H1 (cell line): ENCODE measurements around the gene PLCB4. TPM values are rescaled to one million over a fixed set of nuclear protein-coding genes. Genes with fewer than 3 reads are reported as not detected.

Experiments
- CTCF ChIA-PET: fragments of 300-600 bp; sonication (Branson Sonifier 250); formaldehyde crosslinking; loops from one replicate; lab custom pipeline; 2021; ENCODE audit not compliant: partially characterized antibody; lab: Charles Lee
- POLR2A ChIA-PET: fragments of 300-600 bp; sonication (Branson Sonifier 250); formaldehyde crosslinking; loops from one replicate; lab custom pipeline; 2021; ENCODE audit warnings: inconsistent platforms; ENCODE audit not compliant: partially characterized antibody; lab: Charles Lee
- DNase-seq, 2 experiments: peaks; one replicate each; pipeline versions ENCODE4 v3.0.0 to v3.0.0-alpha.2; 2010 to 2022; ENCODE audit warnings: low spot score in 2 of 2, low read depth in 1 of 2, mixed read lengths in 1 of 2
- FAIRE-seq: peaks from 2 replicates; lab custom pipeline; 2011; peaks lifted over from hg19 to GRCh38; lab: Jason Lieb, UNC
- H2AFZ ChIP-seq: 2 replicates; pipeline ENCODE4 v1.8.1; 2012; ENCODE audit warnings: low read length, inconsistent platforms
- H2AK5ac ChIP-seq: 2 replicates; pipeline ENCODE4 v1.6.1; 2013; ENCODE audit warnings: low read depth, low read length
- H2BK120ac ChIP-seq: replicated peaks from 2 replicates; pipeline ENCODE3; 2013; ENCODE audit warnings: low read depth, low read length, inconsistent platforms
- H2BK12ac ChIP-seq: 2 replicates; pipeline ENCODE4 v1.6.1; 2013; ENCODE audit warnings: low read depth, low read length
- H2BK15ac ChIP-seq: 2 replicates; pipeline ENCODE4 v1.6.1; 2013; ENCODE audit warnings: low read length
- H2BK20ac ChIP-seq: 2 replicates; pipeline ENCODE4 v1.6.1; 2013; ENCODE audit warnings: low read length
- H2BK5ac ChIP-seq: 2 replicates; pipeline ENCODE4 v1.6.1; 2013; ENCODE audit warnings: low read depth, low read length
- H3K14ac ChIP-seq: 2 replicates; pipeline ENCODE4 v1.6.1; 2013; ENCODE audit warnings: inconsistent platforms; ENCODE audit not compliant: insufficient read length
- H3K18ac ChIP-seq: 2 replicates; pipeline ENCODE4 v1.6.1; 2013; ENCODE audit warnings: low read length; ENCODE audit errors: extremely low read depth
- H3K23ac ChIP-seq: 2 replicates; pipeline ENCODE4 v1.6.1; 2013; ENCODE audit warnings: inconsistent platforms; ENCODE audit not compliant: insufficient read length
- H3K23me2 ChIP-seq: 2 replicates; pipeline ENCODE4 v1.6.1; 2013; ENCODE audit warnings: low read depth, low read length
- H3K27ac ChIP-seq: 2 replicates; pipeline ENCODE4 v1.6.1; 2011; ENCODE audit warnings: low read depth, low read length, inconsistent platforms
- H3K27me3 ChIP-seq, 4 experiments: replicated peaks in 1 of 4; 1 replicate in 1 of 4; 2 replicates in 3 of 4; pipeline versions ENCODE4 v1.6.1 to v1.8.1; 2011 to 2013; ENCODE audit warnings: low read length in 3 of 4, mild to moderate bottlenecking in 3 of 4, inconsistent platforms in 2 of 4, mixed read lengths in 2 of 4, moderate library complexity in 1 of 4; ENCODE audit not compliant: control insufficient read depth in 3 of 4, insufficient read depth in 3 of 4; ENCODE audit errors: extremely low read depth in 1 of 4
- H3K36me3 ChIP-seq, 4 experiments: 2 replicates each; pipeline versions ENCODE4 v1.6.1 to v1.8.1; 2011 to 2013; ENCODE audit warnings: mild to moderate bottlenecking in 4 of 4, low read length in 3 of 4, moderate library complexity in 2 of 4, control low read depth in 1 of 4, inconsistent platforms in 1 of 4; ENCODE audit not compliant: insufficient read depth in 4 of 4, control insufficient read depth in 2 of 4
- H3K4ac ChIP-seq: replicated peaks from 2 replicates; pipeline ENCODE3; 2013; ENCODE audit warnings: low read length, low read depth, mixed read lengths, inconsistent platforms; ENCODE audit not compliant: insufficient read length
- H3K4me1 ChIP-seq, 4 experiments: replicated peaks in 1 of 4; 1 replicate in 1 of 4; 2 replicates in 3 of 4; pipeline versions ENCODE4 v1.6.1 to v1.8.1; 2011 to 2013; ENCODE audit warnings: low read length in 3 of 4, inconsistent platforms in 2 of 4, mixed read lengths in 1 of 4; ENCODE audit not compliant: insufficient read depth in 4 of 4, control insufficient read depth in 3 of 4
- H3K4me2 ChIP-seq, 2 experiments: 2 replicates each; pipeline versions ENCODE4 v1.6.1 to v1.8.1; 2011 to 2013; ENCODE audit warnings: low read depth in 2 of 2, low read length in 2 of 2, control low read depth in 1 of 2, inconsistent platforms in 1 of 2, mild to moderate bottlenecking in 1 of 2; ENCODE audit not compliant: insufficient read depth in 1 of 2
- H3K4me3 ChIP-seq, 4 experiments: fragments of 200-600, 300-600 bp in 1 of 4; sonication (generic), shearing (Covaris generic), sonication (Bioruptor Twin) in 1 of 4; 2 replicates each; pipeline versions ENCODE4 v1.5.1 to v1.8.1; 2011 to 2016; ENCODE audit warnings: low read length in 4 of 4, low read depth in 3 of 4, control low read depth in 2 of 4, inconsistent platforms in 2 of 4, mild to moderate bottlenecking in 2 of 4, mixed read lengths in 1 of 4, moderate library complexity in 1 of 4; ENCODE audit not compliant: insufficient read depth in 2 of 4; ENCODE audit errors: extremely low read depth in 1 of 4
- H3K56ac ChIP-seq: replicated peaks from 2 replicates; pipeline ENCODE3; 2013; ENCODE audit warnings: low read depth, mild to moderate bottlenecking, mixed read lengths, low read length, inconsistent platforms; ENCODE audit not compliant: insufficient read length
- H3K79me1 ChIP-seq: 2 replicates; pipeline ENCODE4 v1.6.1; 2013; ENCODE audit warnings: low read depth, low read length, control low read depth
- H3K79me2 ChIP-seq, 2 experiments: 2 replicates each; pipeline versions ENCODE4 v1.6.1 to v1.8.1; 2012 to 2013; ENCODE audit warnings: low read length in 2 of 2, mild to moderate bottlenecking in 2 of 2, inconsistent platforms in 1 of 2; ENCODE audit not compliant: insufficient read depth in 2 of 2, control insufficient read depth in 1 of 2
- H3K9ac ChIP-seq, 4 experiments: replicated peaks in 1 of 4; 1 replicate in 1 of 4; 2 replicates in 3 of 4; pipeline versions ENCODE4 v1.6.1 to v1.8.1; 2011 to 2013; ENCODE audit warnings: low read depth in 3 of 4, low read length in 3 of 4, control low read depth in 2 of 4, mild to moderate bottlenecking in 2 of 4, moderate library complexity in 2 of 4, inconsistent platforms in 1 of 4; ENCODE audit errors: extremely low read depth in 1 of 4
- H3K9me3 ChIP-seq, 2 experiments: 2 replicates each; pipeline versions ENCODE4 v1.6.1 to v1.8.1; 2012 to 2013; ENCODE audit warnings: mild to moderate bottlenecking in 2 of 2, moderate library complexity in 2 of 2, control low read depth in 1 of 2, inconsistent platforms in 1 of 2, low read depth in 1 of 2, low read length in 1 of 2, mixed read lengths in 1 of 2; ENCODE audit not compliant: insufficient read depth in 2 of 2
- H4K20me1 ChIP-seq, 2 experiments: replicated peaks in 1 of 2; 2 replicates each; pipeline versions ENCODE3 to v1.8.1; 2011 to 2013; ENCODE audit warnings: inconsistent platforms in 2 of 2, low read length in 2 of 2, mild to moderate bottlenecking in 1 of 2; ENCODE audit not compliant: insufficient read depth in 2 of 2, control insufficient read depth in 1 of 2
- H4K5ac ChIP-seq: 2 replicates; pipeline ENCODE4 v1.6.1; 2013; ENCODE audit warnings: low read length, low read depth, mixed read lengths, inconsistent platforms; ENCODE audit not compliant: insufficient read length
- H4K8ac ChIP-seq: 2 replicates; pipeline ENCODE4 v1.8.0; 2013; ENCODE audit warnings: mild to moderate bottlenecking, moderate library complexity, low read length, inconsistent platforms; ENCODE audit not compliant: insufficient read depth; ENCODE audit errors: extremely low read depth
- H4K91ac ChIP-seq: replicated peaks from 2 replicates; pipeline ENCODE3; 2013; ENCODE audit warnings: low read length, mixed read lengths, inconsistent platforms; ENCODE audit not compliant: insufficient read length
- ASH2L ChIP-seq: fragments of 200-600, 300-600 bp; sonication (generic); IDR thresholded peaks from one replicate; pipeline ENCODE4 v1.7.1; 2017; ENCODE audit warnings: low read length
- ATF2 ChIP-seq: IDR thresholded peaks from 2 replicates; pipeline ENCODE4 v1.6.1; 2012; ENCODE audit warnings: low read length, inconsistent platforms
- FOSL1 ChIP-seq: IDR thresholded peaks from 2 replicates; pipeline ENCODE4 v1.6.1; 2011; ENCODE audit warnings: mild to moderate bottlenecking, low read depth, low read length, moderate library complexity; ENCODE audit not compliant: insufficient read depth
- GABPA ChIP-seq: IDR thresholded peaks from 2 replicates; pipeline ENCODE4 v1.6.1; 2011; ENCODE audit warnings: mild to moderate bottlenecking, low read length, moderate library complexity, borderline replicate concordance; ENCODE audit not compliant: insufficient read depth
- HDAC6 ChIP-seq: IDR thresholded peaks from one replicate; pipeline ENCODE4 v1.7.1; 2012; ENCODE audit warnings: low read depth, mild to moderate bottlenecking, inconsistent platforms, low read length, moderate library complexity
- RNF2 ChIP-seq: fragments of 200-900, 300-1000 bp; sonication (generic); IDR thresholded peaks from 2 replicates; pipeline ENCODE4 v1.7.1; 2016; ENCODE audit warnings: borderline replicate concordance, low read depth, mild to moderate bottlenecking, antibody characterized with exemption, low read length; ENCODE audit not compliant: poor library complexity, severe bottlenecking; ENCODE audit errors: missing control alignments
- SP1 ChIP-seq: IDR thresholded peaks from 2 replicates; pipeline ENCODE4 v1.6.1; 2011; ENCODE audit warnings: low read depth, low read length
- WGBS, 2 experiments: shearing (Covaris generic) in 1 of 2; methylation state at CpG; one replicate each; pipeline versions ENCODE4 v1.1.6 to v1.1.7; 2013 to 2015; ENCODE audit warnings: low lambda C conversion rate in 2 of 2, mixed read lengths in 2 of 2, inconsistent platforms in 1 of 2, low coverage in 1 of 2, missing lambda C conversion rate in 1 of 2; ENCODE audit not compliant: insufficient replicate concordance in 2 of 2, insufficient coverage in 1 of 2, insufficient read length in 1 of 2; ENCODE audit errors: extremely low coverage in 1 of 2, missing lambda C conversion rate in 1 of 2; 5-methylcytosine and 5-hydroxymethylcytosine counted together
- polyA plus RNA-seq, 7 experiments: library from polyadenylated mRNA; depleted of rRNA in 3 of 7; stranded (reverse) in 5 of 7; unstranded in 2 of 7; fragments of >200 nt in 5 of 7; fragments of 200-250 nt in 2 of 7; gene quantifications; 1 replicate in 5 of 7; 2 replicates in 1 of 7; 4 replicates in 1 of 7; pipeline versions ENCODE4 v1.2.1 to v1.2.3, GENCODE V29; 2011 to 2013; ENCODE audit warnings: missing spikeins in 2 of 7, mixed read lengths in 2 of 7
- total RNA-seq: library from RNA; stranded (reverse); fragmentation: NEBNext Ultra II Directional; extraction: Animal tissue kit (Norgen Biotek cat#: 25700); gene quantifications from 2 replicates; pipeline ENCODE4 v1.2.1, GENCODE V29; 2021

The PLCB4 gene
- total and polyA plus RNA-seq, 2 of the 8 experiments (the other 6 are each of a cell fraction or from before 2014, with no cell fraction given) = 3.2 to 14.1 TPM

- H2BK15ac ChIP-seq = no peak overlapping the region
- DNase-seq = no peak
- H3K18ac ChIP-seq = no peak overlapping the region
- H3K9me3 ChIP-seq = no peaks in the 10 kb centered on the region
- H3K27me3 ChIP-seq = no peaks in the 10 kb centered on the region
- no peak overlapping the region for H3K9ac ChIP-seq
- H3K23me2 ChIP-seq = no peaks in the 10 kb centered on the region
- peaks cover 0 to 16% (median 5%) of the 10 kb centered on the region in 4 experiments; a peak in 5 of 7 replicates for H3K4me1 ChIP-seq
- H4K91ac ChIP-seq = no peak overlapping the region
- H3K56ac ChIP-seq = no peak overlapping the region
- no peak overlapping the region for H2AK5ac ChIP-seq
- H3K27ac ChIP-seq = no peak overlapping the region; the same call in 1 of the 2 replicates
- no peak overlapping the region for H3K14ac ChIP-seq
- no peak overlapping the region for H3K4me3 ChIP-seq
- H3K79me2 ChIP-seq = peaks cover 4 to 51% of the 10 kb centered on the region in 2 experiments; a peak in 3 of 4 replicates
- H4K5ac ChIP-seq = no peak overlapping the region
- no peak overlapping the region for H2AFZ ChIP-seq
- no peaks in the 10 kb centered on the region for H4K20me1 ChIP-seq
- ChIA-PET POLR2A (interaction anchor here (1.3 kb wide), 1 partner anchor 8 kb away, joined by 3 read pairs; no protein-coding TSS in a partner anchor), CTCF (interaction anchor here (0.7 to 1.0 kb wide), 3 partner anchors 32 to 403 kb away, joined by 3 to 4 read pairs (median 3); no protein-coding TSS in a partner anchor)
- no peaks in the 10 kb centered on the region for H3K79me1 ChIP-seq
- no peak for FAIRE-seq
- WGBS, 2 experiments = 79% methylated on average over 6 of the region's 6 CpGs; no CpG with 5 or more reads in 1 of the 2 experiments
- no peak overlapping the region for H2BK20ac ChIP-seq
- H2BK12ac ChIP-seq = no peak overlapping the region
- H3K36me3 ChIP-seq = no peaks in the 10 kb centered on the region
- no peak overlapping the region for H2BK120ac ChIP-seq
- H4K8ac ChIP-seq = no peak overlapping the region
- H2BK5ac ChIP-seq = no peak overlapping the region
- no peak overlapping the region for H3K4me2 ChIP-seq
- no peak overlapping the region for H3K4ac ChIP-seq
- no peak overlapping the region for H3K23ac ChIP-seq
- TF ChIP-seq RNF2 (no peak), SP1 (no peak), HDAC6 (no peak), GABPA (no peak), ATF2 (no peak), FOSL1 (no peak), ASH2L (no peak)
- TF ChIP-seq, all 59 proteins: peak for 0
Measured at GRCh38 chr20:9075264-9076095, 6.6 kb downstream of the PLCB4 start.
